Stimulated activated CD8-positive, alpha-beta memory T cell treated with anti-CD3 and anti-CD28 coated beads, Interleukin-7, amount 100 ng/mL, for 24 hours (primary cell): ENCODE results near the gene EXOSC5.
"Not testable (repeated sequence)": the region's sequence is repeated elsewhere in the genome, so short reads cannot be mapped to it uniquely, and the experiment has no call there.

ENCODE experiments used
- DNase-seq: peaks from one replicate; pipeline ENCODE4 v3.0.0-alpha.2; 2020; ENCODE audit warnings: low read depth

Gene EXOSC5

DNA sequence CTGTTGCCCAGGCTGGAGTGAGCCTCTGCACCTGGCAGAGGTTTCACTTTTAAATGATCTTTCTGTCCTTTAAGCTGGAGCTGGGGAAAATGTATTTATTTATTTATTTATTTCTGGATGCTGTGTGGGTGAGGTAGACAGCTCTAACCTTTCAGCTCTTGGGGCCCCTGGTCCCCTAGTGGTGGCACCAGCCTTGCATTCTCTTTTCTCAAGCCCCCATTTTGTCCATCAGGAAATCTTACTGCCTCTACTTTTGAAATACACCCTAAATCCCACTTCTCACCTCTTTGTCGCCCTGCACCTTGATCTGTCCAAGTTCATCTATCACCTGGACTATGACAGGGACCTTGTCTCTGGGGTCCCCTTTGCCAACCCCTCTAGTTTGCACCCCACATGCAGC lies 31.1 kb downstream of the EXOSC5 start:
- no peak for DNase-seq

DNA sequence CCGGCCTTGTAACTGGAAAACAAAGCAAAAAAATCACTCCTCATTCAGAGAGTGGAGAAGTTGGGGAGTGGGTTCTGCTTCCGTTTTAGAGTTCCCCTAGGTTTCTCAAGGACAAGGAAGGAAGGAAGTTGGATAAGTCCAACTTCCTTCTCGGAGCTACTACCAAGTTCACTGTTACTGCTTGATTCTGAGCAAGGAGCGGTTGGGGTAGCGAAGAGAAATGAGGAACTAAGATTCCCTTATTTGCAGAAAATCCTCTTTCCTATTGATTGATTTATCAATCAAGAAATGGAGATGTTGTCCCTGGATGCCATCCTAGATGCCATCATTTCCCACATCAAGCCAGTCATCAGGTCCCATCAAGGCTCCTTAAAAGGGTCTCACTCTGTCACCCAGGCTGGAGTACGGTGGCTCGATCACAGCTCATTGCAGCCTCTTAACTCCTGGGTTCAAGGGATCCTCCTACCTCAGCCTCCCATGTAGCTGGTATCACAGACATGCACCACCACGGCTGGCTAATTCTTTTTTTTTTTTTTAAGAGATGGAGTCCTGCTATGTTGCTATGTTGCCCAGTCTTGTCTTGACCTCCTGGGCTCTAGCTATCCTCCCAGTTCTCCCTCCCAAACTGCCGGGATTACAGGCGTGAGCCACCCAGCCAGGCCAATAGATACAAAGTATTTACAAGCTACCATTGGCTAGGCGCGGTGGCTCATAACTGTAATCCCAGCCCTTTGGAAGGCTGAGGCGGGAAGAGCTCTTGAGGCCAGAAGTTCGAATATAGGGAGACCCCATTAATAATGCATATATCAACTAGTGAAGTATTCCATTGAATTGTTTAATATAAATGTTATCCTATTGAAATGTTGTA lies 32.4 kb downstream of the EXOSC5 start:
- DNase-seq = no peak

DNA sequence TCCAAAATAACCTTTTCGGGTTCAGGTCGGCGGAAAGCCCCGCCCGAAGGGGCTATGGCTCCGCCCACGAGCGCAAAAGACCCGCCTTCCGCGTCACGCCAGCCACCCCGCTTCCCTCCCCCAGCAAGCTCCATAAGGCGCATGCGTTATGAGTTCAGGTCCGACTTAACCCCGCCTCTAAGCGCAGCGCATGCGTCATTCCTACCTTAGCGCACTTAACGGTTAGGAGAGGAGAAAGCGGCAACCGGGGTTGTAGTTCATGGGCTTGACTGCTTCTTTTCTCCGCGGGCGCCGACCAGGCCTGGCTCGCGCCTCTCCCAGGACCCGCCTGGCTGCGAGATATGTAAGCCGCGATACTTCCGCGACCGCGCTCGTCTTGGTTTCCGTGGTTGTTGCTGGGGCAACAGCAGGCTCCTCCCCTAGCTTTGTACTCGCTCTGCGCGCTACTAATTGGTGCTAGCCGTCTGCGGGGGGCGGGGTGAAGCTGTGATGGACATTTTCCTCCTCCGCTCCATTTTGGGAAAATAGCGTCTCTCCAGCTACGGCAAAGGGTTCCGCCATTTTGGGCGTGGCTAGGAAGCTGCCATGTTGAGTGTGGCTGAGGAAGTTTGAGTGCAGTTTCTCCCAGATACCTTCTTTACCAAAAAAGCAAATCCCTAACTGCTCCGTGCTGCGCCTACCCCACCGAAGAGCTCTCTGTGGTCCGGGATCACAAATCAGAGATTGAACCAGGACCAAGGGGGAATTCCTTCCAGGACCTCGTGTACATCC lies 33.2 kb downstream of the EXOSC5 start, which contains the start of gene B9D2:
TSS of gene B9D2 (minus strand) at position 397 of the 771 bp plus-strand sequence. CDS start 630 bp downstream, outside the sequence.
- DNase-seq = peak; percentile 95

GRCh38 chr19:41363371-41363752 lies 33.8 kb downstream of the EXOSC5 start:
- DNase-seq = no peak

DNA sequence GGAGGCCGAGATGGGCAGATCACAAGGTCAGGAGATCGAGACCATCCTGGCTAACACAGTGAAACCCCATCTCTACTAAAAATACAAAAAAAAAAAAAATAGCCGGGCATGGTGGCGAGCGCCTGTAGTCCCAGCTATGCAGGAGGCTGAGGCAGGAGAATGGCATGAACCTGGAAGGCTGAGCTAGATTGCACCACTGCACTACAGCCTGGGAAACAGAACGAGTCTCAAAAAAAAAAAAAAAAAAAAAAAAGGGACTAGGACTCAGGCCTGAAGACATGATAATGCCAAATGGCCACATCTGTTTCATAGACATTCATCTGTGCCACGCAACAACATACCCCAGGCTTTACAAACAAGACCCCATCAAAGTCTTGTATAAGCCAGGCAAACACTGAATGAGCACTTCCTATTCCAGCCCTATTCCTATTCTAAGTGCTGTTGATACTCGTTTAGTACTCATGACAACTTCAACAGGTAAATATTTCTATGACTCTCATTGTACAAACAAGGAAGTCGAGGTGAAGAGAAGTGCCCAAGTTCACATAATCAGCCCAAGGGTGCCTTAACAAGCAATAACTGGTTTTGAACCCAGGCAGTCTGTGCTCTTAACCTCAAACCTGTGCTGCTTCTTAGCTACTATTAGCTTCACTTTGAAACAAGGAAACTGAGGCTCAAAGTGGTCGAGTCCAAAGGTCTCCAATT lies 34.9 kb downstream of the EXOSC5 start:
- DNase-seq = no peak

DNA sequence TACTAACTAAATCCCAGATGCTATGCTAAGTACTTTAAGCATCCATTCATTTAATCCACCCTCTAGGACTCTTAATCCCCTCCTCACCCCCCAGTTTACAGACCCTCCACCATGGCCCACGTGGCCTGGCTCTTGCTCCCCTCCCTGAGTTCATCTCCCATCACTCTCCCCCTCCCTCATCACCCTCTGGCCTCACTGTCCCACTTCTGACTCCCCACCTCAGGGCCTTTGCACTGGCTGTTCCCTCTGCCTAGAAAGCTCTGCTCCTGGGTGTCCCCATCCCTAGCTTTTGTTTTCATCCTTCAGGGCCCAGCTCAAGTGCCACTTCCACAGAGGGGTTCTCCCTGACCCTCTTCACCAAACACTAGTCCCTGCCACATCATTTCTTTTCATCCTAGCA lies 37.4 kb downstream of the EXOSC5 start:
- DNase-seq = no peak

DNA sequence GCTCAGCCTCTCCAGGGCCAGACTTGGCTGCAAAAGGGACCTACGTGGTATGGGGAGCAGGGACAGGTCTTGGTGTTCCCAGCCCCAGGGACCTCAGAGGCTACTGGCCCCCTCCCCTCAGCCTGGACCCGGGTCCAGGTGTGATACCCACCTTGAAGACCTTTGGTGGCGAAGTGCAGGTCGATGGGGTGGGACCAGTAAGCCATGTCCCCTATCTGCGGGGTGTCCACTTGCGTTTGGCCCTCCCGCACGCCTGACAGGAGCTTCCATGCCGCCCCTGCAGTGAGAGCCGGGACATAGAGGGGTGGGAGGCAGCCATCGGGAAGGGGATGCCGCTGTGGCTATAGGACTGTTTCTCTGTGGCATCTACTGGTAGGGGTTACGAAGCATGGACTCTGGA lies 39.4 kb downstream of the EXOSC5 start:
- DNase-seq = no peak

DNA sequence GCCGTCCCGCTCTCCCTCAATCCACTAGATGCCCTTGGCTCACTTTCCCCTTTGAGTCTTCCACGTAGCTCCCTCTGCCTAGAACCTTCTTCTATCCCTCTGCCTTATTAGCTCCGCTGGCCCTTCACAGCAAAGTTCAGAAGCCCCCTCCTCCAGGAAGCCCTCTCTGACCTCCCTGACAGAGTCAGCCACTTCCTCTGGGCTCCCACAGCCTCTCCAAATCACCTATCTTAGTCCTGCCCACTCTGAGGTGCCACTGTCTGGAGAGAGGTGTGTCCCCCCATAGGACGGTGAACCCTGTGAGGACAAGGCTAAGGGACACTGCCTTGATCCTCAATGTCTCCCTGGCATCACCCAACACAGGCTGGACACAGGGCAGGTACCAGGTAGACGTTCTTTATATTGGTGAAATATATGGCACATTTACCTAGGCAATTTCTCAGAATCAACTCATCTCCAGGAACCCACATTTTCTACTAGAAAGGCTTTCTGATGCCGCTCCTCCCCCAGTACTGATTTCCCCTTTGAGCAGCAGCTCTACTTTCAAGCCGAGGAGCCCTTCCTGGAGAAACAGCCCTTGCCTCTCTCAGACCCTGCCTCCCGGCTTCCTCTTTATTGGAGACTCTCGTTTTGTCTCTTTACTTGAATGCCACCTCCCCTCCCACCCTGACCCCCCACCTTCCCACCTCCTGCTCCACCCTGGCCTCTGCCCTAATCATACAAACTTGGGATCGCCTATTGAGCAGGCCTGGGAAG lies 40.0 kb downstream of the EXOSC5 start:
- DNase-seq = no peak

DNA sequence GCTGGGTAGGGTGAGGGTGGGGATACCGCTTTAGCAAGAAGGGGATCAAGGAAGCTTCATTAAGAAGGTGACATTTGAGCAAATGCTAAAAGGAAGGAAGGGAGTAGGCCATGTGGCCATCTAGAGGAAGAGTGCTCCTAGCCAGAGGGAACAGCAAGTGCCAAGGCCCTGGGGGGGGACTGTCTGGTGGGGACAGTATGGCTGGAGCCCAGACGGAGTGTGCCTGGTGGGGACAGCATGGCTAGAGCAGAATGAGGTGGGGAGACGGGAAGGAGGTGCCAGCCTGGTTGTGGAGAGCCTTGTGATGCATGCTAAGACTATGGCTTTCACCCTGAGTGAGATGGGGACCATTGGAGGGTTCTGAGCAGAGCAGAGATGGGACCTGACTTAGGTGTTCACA lies 41.4 kb downstream of the EXOSC5 start:
- DNase-seq = no peak

GRCh38 chr19:41355035-41355434 lies 42.1 kb downstream of the EXOSC5 start:
- no peak for DNase-seq

DNA sequence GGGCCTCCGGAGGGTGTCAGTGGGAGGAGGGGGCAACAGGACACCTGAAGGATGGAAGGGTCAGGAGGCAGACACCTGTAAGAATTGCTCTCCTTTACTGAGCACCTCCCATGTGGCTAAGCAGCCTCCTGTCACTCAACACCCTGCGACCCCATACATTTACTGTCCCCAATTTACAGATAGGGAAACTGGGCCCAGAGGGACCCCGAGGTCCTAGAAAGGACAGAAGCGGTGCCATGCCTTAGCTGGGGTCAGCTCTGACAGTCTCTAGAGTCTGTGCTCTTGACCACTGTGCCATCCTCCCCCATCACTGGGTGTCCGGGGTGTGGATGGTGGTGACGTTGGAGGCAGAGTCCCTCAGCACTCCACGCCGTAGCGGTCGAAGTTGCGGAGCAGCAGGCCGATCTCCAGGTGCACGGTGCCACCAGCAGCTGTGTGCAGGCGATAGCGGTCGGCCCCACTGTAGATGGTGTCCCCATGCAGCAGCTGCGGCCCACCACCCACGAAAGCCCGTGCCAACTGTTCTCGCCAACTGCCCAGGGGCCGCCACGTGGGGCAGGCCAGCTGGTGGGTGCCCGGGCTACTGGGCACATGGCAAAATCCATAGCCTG lies 42.7 kb downstream of the EXOSC5 start:
- no peak for DNase-seq

DNA sequence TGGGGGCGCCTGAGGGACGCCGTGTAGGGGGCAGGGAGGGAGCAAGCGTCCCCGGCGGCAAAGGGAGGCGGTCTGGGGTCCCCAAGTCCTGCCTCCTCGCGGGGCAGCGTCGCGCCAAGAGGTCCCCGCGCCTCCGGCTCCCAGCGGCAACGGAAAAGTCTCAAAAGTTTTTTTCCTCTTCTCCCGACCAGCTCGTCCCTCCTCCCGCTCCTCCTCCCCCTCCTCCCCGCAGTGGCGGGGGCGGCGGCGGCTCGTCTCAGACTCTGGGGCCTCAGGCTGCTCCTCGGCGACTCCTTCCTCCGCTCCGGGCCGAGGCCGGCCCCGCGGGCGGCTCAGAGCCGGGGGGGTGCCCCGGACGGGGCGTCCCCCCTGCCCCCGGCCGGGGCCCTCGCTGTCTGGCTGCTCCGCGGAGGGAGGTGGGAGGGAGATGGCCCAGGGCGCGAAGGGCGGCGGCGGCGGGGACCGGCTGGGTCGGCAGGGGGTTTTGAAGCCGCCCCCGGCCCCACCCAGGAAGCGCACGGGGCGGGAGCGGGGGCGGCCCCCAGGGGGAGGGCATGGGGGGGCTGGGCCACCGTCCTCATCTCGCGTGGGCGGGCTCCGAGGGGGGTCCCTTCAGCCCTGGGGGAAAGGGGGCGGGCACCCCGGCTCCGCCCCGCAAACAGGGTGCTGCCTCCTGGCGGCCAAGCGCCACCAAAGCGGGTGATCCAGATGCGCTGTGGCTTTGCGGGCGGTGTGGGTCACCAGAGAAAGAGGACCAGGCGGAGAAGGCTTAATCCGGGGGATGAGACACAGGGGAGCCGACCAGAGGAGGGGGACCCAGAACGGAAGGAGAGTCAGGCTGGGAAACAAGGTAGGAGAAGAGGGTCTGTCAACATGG lies 43.5 kb downstream of the EXOSC5 start, which contains the start of gene TGFB1:
TSS of gene TGFB1 (minus strand) at position 457 of the 877 bp plus-strand sequence. CDS start 878 bp downstream, outside the sequence.
- peak; percentile 80 for DNase-seq

DNA sequence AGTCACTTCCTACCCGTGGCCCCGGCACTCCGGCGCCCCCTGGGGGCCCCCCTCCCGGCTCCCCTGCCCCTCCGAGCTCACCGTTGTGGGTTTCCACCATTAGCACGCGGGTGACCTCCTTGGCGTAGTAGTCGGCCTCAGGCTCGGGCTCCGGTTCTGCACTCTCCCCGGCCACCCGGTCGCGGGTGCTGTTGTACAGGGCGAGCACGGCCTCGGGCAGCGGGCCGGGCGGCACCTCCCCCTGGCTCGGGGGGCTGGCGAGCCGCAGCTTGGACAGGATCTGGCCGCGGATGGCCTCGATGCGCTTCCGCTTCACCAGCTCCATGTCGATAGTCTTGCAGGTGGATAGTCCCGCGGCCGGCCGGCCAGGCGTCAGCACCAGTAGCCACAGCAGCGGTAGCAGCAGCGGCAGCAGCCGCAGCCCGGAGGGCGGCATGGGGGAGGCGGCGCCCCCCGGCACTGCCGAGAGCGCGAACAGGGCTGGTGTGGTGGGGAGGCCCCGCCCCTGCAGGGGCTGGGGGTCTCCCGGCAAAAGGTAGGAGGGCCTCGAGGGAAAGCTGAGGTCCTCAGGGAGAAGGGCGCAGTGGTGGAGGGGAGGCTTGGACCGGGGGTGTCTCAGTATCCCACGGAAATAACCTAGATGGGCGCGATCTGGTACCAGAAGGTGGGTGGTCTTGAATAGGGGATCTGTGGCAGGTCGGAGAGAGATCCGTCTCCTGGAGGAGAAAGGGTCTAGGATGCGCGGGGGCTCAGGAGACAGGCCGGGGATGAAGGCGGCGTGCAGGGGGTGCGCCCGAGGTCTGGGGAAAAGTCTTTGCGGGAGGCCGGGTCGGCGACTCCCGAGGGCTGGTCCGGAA lies 44.3 kb downstream of the EXOSC5 start:
- DNase-seq = peak; percentile 59

DNA sequence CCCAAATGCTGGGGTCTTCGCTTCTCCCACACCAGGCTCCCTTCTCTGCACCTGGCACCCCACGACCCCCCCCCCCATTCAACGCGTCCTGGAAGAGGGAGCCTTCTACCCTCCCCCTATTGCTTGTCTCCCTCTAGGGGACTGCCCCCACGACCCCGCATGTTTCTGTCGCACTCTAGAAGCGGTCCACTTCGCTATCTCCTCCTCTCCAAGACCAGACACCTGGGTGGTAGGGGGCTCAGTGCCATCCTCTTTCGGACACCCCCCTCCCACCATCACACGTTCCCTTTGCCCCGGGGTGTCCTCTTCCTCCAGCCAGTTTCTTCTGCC lies 44.9 kb downstream of the EXOSC5 start:
- no peak for DNase-seq

GRCh38 chr19:41351339-41352245 lies 45.6 kb downstream of the EXOSC5 start:
- DNase-seq = peak; percentile 70

DNA sequence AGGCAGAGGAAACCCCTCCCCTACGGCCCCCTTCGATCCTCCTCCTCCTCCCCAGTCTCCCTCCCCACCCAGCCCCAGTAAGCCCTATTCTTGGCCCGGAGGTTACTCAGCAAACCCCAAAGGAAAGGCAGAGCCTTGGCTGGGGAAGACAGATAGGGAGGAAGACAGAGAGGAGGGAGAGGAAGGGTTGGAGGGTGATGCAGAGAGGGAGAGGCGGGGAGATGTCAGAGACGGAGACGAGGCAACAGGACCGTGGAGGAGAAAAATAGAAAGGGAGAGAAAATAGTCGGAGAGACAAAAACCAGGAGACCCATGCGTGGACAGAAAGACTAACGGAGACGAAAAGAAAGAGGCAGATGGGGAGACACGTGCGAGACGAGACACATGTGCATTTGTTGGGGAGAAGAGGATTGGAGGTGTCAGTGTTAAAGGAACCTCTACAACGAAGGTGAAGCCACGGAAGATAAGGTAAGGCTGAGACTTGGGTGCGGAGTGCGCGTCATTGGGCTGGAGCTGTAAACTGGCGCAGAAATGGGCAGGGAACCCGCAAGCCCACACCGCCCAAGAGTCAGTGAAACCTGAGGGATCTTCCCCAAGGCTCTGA lies 46.3 kb downstream of the EXOSC5 start:
- no peak for DNase-seq

- not testable (repeated sequence) for DNase-seq
Measured at GRCh38 chr19:41346916-41347315, 50.2 kb downstream of the EXOSC5 start.

DNA sequence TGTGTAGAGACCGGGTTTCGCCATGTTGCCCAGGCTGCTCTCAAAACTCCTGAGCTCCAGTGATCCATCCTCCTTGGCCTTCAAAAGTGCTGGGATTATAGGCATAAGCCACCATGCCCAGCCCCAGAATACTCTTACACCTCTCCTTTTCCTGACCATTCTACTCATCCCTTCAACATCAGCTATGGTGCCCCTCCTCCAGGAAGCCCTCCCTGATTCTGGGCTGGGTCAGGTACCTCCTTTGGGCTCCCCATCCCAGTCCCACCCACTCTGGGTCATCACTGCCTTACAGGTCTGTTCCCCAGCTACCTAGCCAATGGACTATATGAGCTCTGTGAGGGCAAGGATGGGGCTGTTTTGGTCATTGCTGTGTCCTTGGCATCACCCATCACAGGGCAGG lies 53.0 kb downstream of the EXOSC5 start:
- DNase-seq = no peak
